ENCODE measurements around the gene SLC50A1.

SLC50A1 gene

DNA sequence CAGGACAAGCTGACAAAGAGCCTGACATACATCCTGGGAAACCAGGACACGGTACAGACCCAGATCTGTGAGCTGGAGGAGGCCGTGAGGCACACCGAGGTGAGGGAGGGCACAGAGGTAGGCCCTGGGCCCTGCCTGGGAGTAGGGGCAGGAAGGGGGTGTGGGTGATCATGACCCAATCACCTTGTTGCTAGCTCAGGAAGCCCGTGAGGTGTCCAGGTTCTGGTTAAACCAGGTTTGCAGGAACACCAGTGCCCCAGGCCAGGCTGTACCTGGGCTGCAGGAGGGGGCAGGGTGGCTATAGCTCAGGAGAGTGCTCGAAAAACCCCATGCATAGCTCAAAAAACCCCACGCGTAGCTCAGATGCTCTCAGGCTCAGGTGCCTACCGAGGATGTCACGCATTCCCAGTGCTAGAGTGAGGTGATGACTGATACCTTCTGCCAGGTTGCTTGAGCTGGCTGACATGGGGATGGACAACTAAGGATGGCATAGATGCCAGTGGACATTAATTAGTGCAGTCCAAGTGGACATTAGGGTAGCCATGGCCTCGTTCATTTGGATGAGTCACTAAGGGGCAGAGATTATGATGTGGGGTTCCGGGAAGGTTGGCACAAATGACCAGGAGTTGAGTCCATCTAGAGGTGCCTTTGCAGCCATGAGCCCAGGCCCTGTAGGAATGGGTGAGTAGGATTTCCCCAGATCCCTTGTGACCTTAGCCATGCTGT, 41.7 kb downstream of the SLC50A1 start:
- H3K4me3 ChIP-seq (replicated peaks; ENCODE audit: low read depth, low read length) = no peak overlapping the region
- H3K36me3 ChIP-seq (ENCODE audit: control insufficient read depth, insufficient read depth, low read length) = no peaks in the 10 kb centered on the region
- no peak for DNase-seq (ENCODE audit: extremely low read depth, insufficient read length)
- TF ChIP-seq, protein P1, sequence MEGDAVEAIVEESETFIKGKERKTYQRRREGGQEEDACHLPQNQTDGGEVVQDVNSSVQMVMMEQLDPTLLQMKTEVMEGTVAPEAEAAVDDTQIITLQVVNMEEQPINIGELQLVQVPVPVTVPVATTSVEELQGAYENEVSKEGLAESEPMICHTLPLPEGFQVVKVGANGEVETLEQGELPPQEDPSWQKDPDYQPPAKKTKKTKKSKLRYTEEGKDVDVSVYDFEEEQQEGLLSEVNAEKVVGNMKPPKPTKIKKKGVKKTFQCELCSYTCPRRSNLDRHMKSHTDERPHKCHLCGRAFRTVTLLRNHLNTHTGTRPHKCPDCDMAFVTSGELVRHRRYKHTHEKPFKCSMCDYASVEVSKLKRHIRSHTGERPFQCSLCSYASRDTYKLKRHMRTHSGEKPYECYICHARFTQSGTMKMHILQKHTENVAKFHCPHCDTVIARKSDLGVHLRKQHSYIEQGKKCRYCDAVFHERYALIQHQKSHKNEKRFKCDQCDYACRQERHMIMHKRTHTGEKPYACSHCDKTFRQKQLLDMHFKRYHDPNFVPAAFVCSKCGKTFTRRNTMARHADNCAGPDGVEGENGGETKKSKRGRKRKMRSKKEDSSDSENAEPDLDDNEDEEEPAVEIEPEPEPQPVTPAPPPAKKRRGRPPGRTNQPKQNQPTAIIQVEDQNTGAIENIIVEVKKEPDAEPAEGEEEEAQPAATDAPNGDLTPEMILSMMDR (IDR thresholded peaks at IDR 0.05; ENCODE audit: insufficient read depth, low read length, poor library complexity, severe bottlenecking) = no peak
- H3K27me3 ChIP-seq (replicated peaks; ENCODE audit: control insufficient read depth, insufficient read depth, low read length) = no peaks in the 10 kb centered on the region

DNA sequence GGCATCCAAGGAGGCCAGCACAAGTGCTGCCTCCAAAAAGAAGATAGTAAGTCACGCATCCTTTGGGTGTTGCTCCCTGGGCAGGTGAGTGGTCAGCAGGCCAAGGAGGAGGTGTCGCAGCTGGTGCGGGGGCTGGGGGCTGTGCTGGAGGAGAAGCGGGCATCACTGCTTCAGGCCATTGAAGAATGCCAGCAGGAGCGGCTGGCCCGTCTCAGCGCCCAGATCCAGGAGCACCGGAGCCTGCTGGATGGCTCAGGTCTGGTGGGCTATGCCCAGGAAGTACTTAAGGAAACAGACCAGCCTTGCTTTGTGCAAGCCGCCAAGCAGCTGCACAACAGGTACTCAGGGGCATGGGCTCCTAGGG, 42.2 kb downstream of the SLC50A1 start:
- H3K4me3 ChIP-seq (replicated peaks; ENCODE audit: low read depth, low read length) = no peak overlapping the region
- no peaks in the 10 kb centered on the region for H3K27me3 ChIP-seq (replicated peaks; ENCODE audit: control insufficient read depth, insufficient read depth, low read length)
- no peak for DNase-seq (ENCODE audit: extremely low read depth, insufficient read length)
- TF ChIP-seq, protein P1 (IDR thresholded peaks at IDR 0.05; ENCODE audit: insufficient read depth, low read length, poor library complexity, severe bottlenecking) = no peak
- no peaks in the 10 kb centered on the region for H3K36me3 ChIP-seq (ENCODE audit: control insufficient read depth, insufficient read depth, low read length)

DNA sequence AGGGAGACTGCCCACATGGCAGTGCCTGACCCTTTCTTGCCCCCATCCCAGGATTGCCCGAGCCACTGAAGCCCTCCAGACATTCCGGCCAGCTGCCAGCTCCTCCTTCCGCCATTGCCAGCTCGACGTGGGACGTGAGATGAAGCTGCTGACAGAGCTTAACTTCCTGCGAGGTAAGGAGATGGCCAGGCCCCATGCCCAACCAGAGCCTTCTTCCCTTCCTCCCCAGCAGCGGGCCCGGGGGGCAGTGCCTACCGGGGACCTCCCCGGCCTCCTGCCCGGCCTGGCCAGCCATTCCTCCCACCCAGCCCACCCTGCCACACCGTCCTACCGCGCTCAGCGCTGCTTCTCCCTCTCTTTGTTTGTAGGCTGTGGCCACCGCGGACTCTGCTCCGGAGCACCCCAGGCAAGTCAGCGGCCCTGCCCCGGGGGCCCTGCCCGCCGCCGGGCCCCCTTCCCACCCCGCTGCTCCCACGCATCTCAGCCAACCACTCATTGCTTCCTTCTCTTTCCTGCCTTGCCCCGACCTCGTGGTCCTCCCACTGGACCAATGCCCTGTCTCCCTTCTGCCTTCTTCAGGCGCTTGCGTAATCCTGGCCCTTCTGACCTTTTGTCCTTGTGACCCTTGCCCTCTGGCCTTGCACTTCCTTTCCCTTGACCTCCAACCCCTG, 42.9 kb downstream of the SLC50A1 start:
- H3K36me3 ChIP-seq (ENCODE audit: control insufficient read depth, insufficient read depth, low read length) = no peaks in the 10 kb centered on the region
- TF ChIP-seq, protein P1 (IDR thresholded peaks at IDR 0.05; ENCODE audit: insufficient read depth, low read length, poor library complexity, severe bottlenecking) = no peak
- no peak overlapping the region for H3K4me3 ChIP-seq (replicated peaks; ENCODE audit: low read depth, low read length)
- no peak for DNase-seq (ENCODE audit: extremely low read depth, insufficient read length)
- no peaks in the 10 kb centered on the region for H3K27me3 ChIP-seq (replicated peaks; ENCODE audit: control insufficient read depth, insufficient read depth, low read length)

DNA sequence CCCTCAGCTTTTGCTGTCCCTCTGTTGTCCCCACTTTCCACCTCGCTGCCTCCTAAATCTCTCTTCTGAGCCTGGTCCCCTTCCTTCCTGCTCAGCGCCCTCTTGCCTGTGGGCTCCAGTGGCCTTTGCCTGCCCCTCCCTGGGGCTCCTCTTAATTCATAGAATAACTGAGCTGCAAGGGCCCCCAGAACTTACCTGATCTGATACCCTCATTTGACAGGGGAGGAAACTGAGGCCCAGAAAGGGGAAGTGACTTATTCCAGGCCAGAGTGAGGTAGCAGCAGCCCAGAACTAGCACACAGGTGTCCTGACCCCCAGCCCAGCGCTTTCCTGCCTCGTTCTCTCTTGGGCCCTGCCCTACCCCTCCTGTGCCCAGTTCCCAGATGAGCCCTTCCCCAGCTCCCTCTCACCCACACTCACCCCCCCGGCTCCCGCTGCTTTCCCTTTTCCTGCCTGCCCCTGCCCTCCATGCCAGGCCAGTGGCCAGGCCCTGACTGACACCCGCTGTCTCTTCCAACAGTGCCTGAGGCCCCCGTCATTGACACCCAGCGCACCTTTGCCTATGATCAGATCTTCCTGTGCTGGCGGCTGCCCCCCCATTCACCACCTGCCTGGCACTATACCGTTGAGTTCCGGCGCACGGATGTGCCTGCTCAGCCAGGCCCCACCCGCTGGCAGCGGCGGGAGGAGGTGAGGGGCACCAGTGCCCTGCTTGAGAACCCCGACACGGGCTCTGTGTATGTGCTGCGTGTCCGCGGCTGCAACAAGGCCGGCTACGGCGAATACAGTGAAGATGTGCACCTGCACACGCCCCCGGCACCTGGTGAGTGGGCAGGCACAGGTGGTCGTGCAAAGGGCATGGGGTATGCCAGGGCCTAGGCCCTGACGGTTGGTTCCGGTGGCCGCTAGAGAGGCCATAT, 43.7 kb downstream of the SLC50A1 start:
- TF ChIP-seq, protein P1 (IDR thresholded peaks at IDR 0.05; ENCODE audit: insufficient read depth, low read length, poor library complexity, severe bottlenecking) = no peak
- Histone ChIP-seq H3K4me3 (replicated peaks; ENCODE audit: low read depth, low read length) (no peak overlapping the region), H3K36me3 (ENCODE audit: control insufficient read depth, insufficient read depth, low read length) (no peaks in the 10 kb centered on the region), H3K27me3 (replicated peaks; ENCODE audit: control insufficient read depth, insufficient read depth, low read length) (no peaks in the 10 kb centered on the region)
- no peak for DNase-seq (ENCODE audit: extremely low read depth, insufficient read length)

DNA sequence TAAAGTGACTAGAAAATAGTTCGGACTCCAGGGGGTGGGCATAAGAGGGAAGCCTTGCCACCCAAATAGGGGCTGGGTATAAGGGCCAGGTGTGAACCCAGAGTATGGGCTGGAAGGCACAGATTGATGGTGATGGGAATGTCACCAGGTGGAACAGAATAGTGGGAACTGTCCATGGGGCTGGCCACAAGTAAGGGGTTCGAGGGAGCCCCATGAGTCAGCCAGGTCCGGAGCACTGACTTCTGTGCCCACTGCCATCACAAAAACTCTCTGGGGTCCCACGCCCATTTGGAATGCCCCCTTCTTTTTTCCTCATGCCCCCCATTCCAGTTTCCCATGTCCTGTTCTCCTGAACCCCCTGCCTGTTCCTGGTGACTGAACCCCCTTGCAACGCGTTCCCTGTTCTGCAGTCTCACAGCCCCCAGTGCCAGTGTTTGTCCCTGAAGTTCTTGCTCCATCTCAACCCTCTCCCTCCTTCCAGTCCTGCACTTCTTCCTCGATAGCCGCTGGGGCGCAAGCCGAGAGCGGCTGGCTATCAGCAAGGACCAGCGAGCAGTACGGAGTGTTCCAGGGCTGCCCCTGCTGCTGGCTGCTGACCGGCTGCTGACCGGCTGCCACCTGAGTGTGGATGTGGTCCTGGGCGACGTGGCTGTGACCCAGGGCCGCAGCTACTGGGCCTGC, 45.9 kb downstream of the SLC50A1 start:
- TF ChIP-seq, protein P1 (IDR thresholded peaks at IDR 0.05; ENCODE audit: insufficient read depth, low read length, poor library complexity, severe bottlenecking) = no peak
- no peak for DNase-seq (ENCODE audit: extremely low read depth, insufficient read length)

More for the DNA sequence above, 45.9 kb downstream of the SLC50A1 start:
- Histone ChIP-seq H3K36me3 (ENCODE audit: control insufficient read depth, insufficient read depth, low read length) (no peaks in the 10 kb centered on the region), H3K4me3 (replicated peaks; ENCODE audit: low read depth, low read length) (no peak overlapping the region), H3K27me3 (replicated peaks; ENCODE audit: control insufficient read depth, insufficient read depth, low read length) (no peaks in the 10 kb centered on the region)
